Neural cell (in vitro differentiated cells): Measurements from ENCODE around the gene TMTC3. TPM values are rescaled to one million over a fixed set of nuclear protein-coding genes. Genes with fewer than 3 reads are reported as not detected.

Source experiments
- H2AFZ ChIP-seq: fragments of 200-600, 300-800 bp; sonication (generic), shearing (Covaris generic); 2 replicates; pipeline ENCODE4 v1.6.0; 2014; ENCODE audit warnings: low read depth, mild to moderate bottlenecking, antibody characterized with exemption, low read length, moderate library complexity
- H3F3A ChIP-seq: fragments of 200-600 bp; shearing (Covaris generic); 2 replicates; pipeline ENCODE4 v1.6.1; 2016; ENCODE audit warnings: mild to moderate bottlenecking, moderate library complexity, mixed read lengths, antibody characterized with exemption, low read length; ENCODE audit not compliant: insufficient read depth, poor library complexity, severe bottlenecking
- H3K27ac ChIP-seq: fragments of 200-600, 300-800 bp; sonication (generic), shearing (Covaris generic); 2 replicates; pipeline ENCODE4 v1.5.1; 2014; ENCODE audit warnings: mild to moderate bottlenecking, low read length, moderate library complexity
- H3K27me3 ChIP-seq: fragments of 300-800, 200-600 bp; sonication (generic), shearing (Covaris generic); 2 replicates; pipeline ENCODE4 v1.6.0; 2014; ENCODE audit warnings: mild to moderate bottlenecking, low read depth, low read length, moderate library complexity; ENCODE audit not compliant: insufficient read depth
- H3K36me3 ChIP-seq: fragments of 300-800, 200-600 bp; sonication (generic), shearing (Covaris generic); 2 replicates; pipeline ENCODE4 v1.5.1; 2014; ENCODE audit warnings: mild to moderate bottlenecking, antibody characterized with exemption, low read length, moderate library complexity; ENCODE audit not compliant: insufficient read depth
- H3K4me2 ChIP-seq: fragments of 300-800, 200-600 bp; sonication (generic), shearing (Covaris generic); 2 replicates; pipeline ENCODE4 v1.6.0; 2014; ENCODE audit warnings: mild to moderate bottlenecking, low read length
- H3K4me3 ChIP-seq: fragments of 300-800, 200-600 bp; sonication (generic), shearing (Covaris generic); 2 replicates; pipeline ENCODE4 v1.5.1; 2014; ENCODE audit warnings: mild to moderate bottlenecking, low read length, moderate library complexity
- H3K79me2 ChIP-seq: fragments of 200-600 bp; shearing (Covaris generic); replicated peaks from 2 replicates; pipeline ENCODE4 v1.6.0; 2014; ENCODE audit warnings: mild to moderate bottlenecking, low read length, moderate library complexity; ENCODE audit not compliant: insufficient read depth
- H3K9ac ChIP-seq: fragments of 300-800, 200-600 bp; sonication (generic), shearing (Covaris generic); 2 replicates; pipeline ENCODE4 v1.6.1; 2016; ENCODE audit warnings: mild to moderate bottlenecking, low read length, mixed read lengths
- H3K9me2 ChIP-seq: fragments of 200-600 bp; shearing (Covaris generic); 2 replicates; pipeline ENCODE4 v1.6.1; 2016; ENCODE audit warnings: mild to moderate bottlenecking, low read length, mixed read lengths; ENCODE audit not compliant: insufficient read depth
- H3K9me3 ChIP-seq: fragments of 200-600, 300-800 bp; sonication (generic), shearing (Covaris generic); 2 replicates; pipeline ENCODE4 v1.6.1; 2016; ENCODE audit warnings: mild to moderate bottlenecking, mixed run types, low read length, moderate library complexity, mixed read lengths
- H4K20me1 ChIP-seq: fragments of 200-600 bp; shearing (Covaris generic); 2 replicates; pipeline ENCODE4 v1.6.1; 2016; ENCODE audit warnings: mild to moderate bottlenecking, mixed run types; ENCODE audit not compliant: insufficient read depth
- EP300 ChIP-seq: fragments of 450-650 bp; conservative IDR thresholded peaks from 2 replicates; pipeline ENCODE4 v1.6.1; 2014; ENCODE audit warnings: antibody characterized with exemption, mild to moderate bottlenecking, moderate library complexity; ENCODE audit not compliant: poor library complexity, severe bottlenecking
- EZH2 ChIP-seq: fragments of 200-600, 300-800 bp; shearing (Covaris generic), sonication (generic); IDR thresholded peaks from 2 replicates; pipeline ENCODE4 v1.6.1; 2014; ENCODE audit warnings: antibody characterized with exemption, low read length, borderline replicate concordance, mild to moderate bottlenecking; ENCODE audit not compliant: insufficient read depth, poor library complexity, severe bottlenecking
- MXI1 ChIP-seq: fragments of 450-650 bp; conservative IDR thresholded peaks from 2 replicates; pipeline ENCODE4 v1.6.1; 2014; ENCODE audit warnings: antibody characterized with exemption, mild to moderate bottlenecking; ENCODE audit not compliant: poor library complexity, severe bottlenecking
- POLR2AphosphoS5 ChIP-seq: IDR thresholded peaks from 2 replicates; pipeline ENCODE4 v1.6.1; 2012
- RAD21 ChIP-seq: fragments of 450-650 bp; conservative IDR thresholded peaks from 2 replicates; pipeline ENCODE4 v1.6.1; 2014; ENCODE audit warnings: antibody characterized with exemption, mild to moderate bottlenecking, moderate library complexity
- SMC3 ChIP-seq: fragments of 450-650 bp; conservative IDR thresholded peaks from 2 replicates; pipeline ENCODE4 v1.6.1; 2014; ENCODE audit warnings: antibody characterized with exemption, mild to moderate bottlenecking, moderate library complexity; ENCODE audit not compliant: poor library complexity
- TAF1 ChIP-seq: IDR thresholded peaks from 2 replicates; pipeline ENCODE4 v1.6.1; 2012; ENCODE audit warnings: low read depth
- polyA plus RNA-seq: library from polyadenylated mRNA; depleted of rRNA; stranded (reverse); fragments of >200 nt; gene quantifications from 2 replicates; pipeline ENCODE4 v1.2.3, GENCODE V29; 2014
- TF ChIP-seq, protein P1 (sequence below): fragments of 450-650 bp; IDR thresholded peaks from 2 replicates; pipeline ENCODE4 v1.5.1; 2014; ENCODE audit warnings: antibody characterized with exemption, mild to moderate bottlenecking, moderate library complexity; ENCODE audit not compliant: poor library complexity, severe bottlenecking
- TF ChIP-seq, protein P2 (sequence below): IDR thresholded peaks from 2 replicates; pipeline ENCODE4 v1.6.1; 2012; ENCODE audit warnings: borderline replicate concordance

TMTC3 gene
- polyA plus RNA-seq, 1 donor from 2014 or later, result 17.2 TPM

DNA sequence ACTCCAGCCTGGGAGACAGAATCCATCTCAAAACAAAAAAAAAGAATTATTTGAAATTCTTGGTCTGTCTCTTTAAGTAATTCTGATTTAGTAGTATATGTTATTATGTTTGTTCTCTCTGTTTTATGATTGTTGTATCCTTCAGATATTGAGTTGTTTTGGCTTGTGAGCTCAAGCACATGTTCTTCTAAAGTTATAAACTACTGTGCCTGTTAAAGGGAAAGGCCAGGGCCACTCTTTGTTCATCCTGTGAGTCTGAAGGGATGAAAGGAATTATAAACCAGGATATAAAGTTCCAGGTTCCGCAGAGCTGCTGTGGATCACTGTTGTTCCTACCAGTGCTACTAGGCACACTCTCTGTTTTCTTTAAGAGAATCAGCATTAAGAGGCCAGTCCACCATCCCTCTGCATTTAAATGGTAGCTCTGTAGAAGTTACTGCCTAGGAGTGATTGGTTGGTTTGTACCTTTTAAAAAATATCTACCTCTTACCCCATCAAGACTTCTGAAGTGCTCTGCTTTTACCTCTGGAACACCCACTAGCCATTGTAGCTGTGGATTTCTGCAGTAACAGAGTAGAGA, 14.1 kb downstream of the TMTC3 start:
- Histone ChIP-seq H3K9me3 (no peaks in the 10 kb centered on the region), H3K27me3 (no peaks in the 10 kb centered on the region), H3K79me2 (no peaks in the 10 kb centered on the region), H4K20me1 (no peaks in the 10 kb centered on the region), H3K36me3 (no peaks in the 10 kb centered on the region), H3K4me3 (no peak overlapping the region), H3K27ac (no peak overlapping the region), H3F3A (no peaks in the 10 kb centered on the region), H3K9me2 (no peaks in the 10 kb centered on the region), H2AFZ (no peak overlapping the region), H3K4me2 (no peak overlapping the region), H3K9ac (no peak overlapping the region)
- TF ChIP-seq MXI1 (no peak), POLR2AphosphoS5 (no peak), TAF1 (no peak), EP300 (no peak), EZH2 (no peak), RAD21 (no peak), SMC3 (no peak)
- TF ChIP-seq, protein P1, sequence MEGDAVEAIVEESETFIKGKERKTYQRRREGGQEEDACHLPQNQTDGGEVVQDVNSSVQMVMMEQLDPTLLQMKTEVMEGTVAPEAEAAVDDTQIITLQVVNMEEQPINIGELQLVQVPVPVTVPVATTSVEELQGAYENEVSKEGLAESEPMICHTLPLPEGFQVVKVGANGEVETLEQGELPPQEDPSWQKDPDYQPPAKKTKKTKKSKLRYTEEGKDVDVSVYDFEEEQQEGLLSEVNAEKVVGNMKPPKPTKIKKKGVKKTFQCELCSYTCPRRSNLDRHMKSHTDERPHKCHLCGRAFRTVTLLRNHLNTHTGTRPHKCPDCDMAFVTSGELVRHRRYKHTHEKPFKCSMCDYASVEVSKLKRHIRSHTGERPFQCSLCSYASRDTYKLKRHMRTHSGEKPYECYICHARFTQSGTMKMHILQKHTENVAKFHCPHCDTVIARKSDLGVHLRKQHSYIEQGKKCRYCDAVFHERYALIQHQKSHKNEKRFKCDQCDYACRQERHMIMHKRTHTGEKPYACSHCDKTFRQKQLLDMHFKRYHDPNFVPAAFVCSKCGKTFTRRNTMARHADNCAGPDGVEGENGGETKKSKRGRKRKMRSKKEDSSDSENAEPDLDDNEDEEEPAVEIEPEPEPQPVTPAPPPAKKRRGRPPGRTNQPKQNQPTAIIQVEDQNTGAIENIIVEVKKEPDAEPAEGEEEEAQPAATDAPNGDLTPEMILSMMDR, result no peak
- TF ChIP-seq, protein P2, sequence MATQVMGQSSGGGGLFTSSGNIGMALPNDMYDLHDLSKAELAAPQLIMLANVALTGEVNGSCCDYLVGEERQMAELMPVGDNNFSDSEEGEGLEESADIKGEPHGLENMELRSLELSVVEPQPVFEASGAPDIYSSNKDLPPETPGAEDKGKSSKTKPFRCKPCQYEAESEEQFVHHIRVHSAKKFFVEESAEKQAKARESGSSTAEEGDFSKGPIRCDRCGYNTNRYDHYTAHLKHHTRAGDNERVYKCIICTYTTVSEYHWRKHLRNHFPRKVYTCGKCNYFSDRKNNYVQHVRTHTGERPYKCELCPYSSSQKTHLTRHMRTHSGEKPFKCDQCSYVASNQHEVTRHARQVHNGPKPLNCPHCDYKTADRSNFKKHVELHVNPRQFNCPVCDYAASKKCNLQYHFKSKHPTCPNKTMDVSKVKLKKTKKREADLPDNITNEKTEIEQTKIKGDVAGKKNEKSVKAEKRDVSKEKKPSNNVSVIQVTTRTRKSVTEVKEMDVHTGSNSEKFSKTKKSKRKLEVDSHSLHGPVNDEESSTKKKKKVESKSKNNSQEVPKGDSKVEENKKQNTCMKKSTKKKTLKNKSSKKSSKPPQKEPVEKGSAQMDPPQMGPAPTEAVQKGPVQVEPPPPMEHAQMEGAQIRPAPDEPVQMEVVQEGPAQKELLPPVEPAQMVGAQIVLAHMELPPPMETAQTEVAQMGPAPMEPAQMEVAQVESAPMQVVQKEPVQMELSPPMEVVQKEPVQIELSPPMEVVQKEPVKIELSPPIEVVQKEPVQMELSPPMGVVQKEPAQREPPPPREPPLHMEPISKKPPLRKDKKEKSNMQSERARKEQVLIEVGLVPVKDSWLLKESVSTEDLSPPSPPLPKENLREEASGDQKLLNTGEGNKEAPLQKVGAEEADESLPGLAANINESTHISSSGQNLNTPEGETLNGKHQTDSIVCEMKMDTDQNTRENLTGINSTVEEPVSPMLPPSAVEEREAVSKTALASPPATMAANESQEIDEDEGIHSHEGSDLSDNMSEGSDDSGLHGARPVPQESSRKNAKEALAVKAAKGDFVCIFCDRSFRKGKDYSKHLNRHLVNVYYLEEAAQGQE, result no peak

DNA sequence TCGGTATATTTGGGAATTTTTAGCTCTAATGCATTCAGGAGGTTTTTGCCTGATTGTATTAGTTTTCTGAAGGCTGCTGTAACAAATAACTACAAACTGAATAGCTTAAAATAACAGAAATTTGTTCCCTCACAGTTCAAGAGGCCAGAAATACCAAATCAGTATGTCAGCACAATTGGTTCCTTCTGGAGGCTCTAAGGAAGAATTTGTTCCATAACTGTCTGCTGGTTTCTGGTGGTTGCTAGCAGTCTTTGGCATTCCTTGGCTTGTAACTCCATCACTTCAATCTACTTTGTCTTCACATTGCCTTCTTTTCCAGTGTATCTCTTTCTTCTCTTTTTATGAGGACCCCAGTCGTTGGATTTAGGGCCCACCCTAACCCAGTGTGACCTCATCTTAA, 21.3 kb downstream of the TMTC3 start:
- H3K36me3 ChIP-seq, result no peaks in the 10 kb centered on the region
- TF ChIP-seq, protein P1, result no peak
- TF ChIP-seq POLR2AphosphoS5, result no peak
- TF ChIP-seq SMC3, result no peak
- TF ChIP-seq EZH2, result no peak
- TF ChIP-seq MXI1, result no peak
- TF ChIP-seq, protein P2, result no peak
- TF ChIP-seq EP300, result no peak
- no peak for TF ChIP-seq RAD21
- TF ChIP-seq TAF1, result no peak
- no peaks in the 10 kb centered on the region for H3K9me3 ChIP-seq
- no peak overlapping the region for H2AFZ ChIP-seq
- H3K79me2 ChIP-seq, result no peaks in the 10 kb centered on the region
- H3K27me3 ChIP-seq, result no peaks in the 10 kb centered on the region
- no peaks in the 10 kb centered on the region for H3F3A ChIP-seq
- H4K20me1 ChIP-seq, result no peaks in the 10 kb centered on the region
- no peak overlapping the region for H3K9ac ChIP-seq
- H3K9me2 ChIP-seq, result no peaks in the 10 kb centered on the region
- no peak overlapping the region for H3K4me3 ChIP-seq
- no peak overlapping the region for H3K27ac ChIP-seq
- H3K4me2 ChIP-seq, result no peak overlapping the region
